SK-N-SH (cell line): ENCODE results near the gene QSER1. TPM values are rescaled to one million over a fixed set of nuclear protein-coding genes. Genes with fewer than 3 reads are reported as not detected.
A peak's percentile ranks its signal among the peaks of the same experiment; 100 is the strongest.

Experiments
- CTCF ChIA-PET: fragments of 300-600, 350-600 bp; formaldehyde crosslinking; extraction: SDS; loops from one replicate; lab custom pipeline; 2021; lab: Yijun Ruan, JAX
- POLR2A ChIA-PET: fragments of 350-600 bp; sonication (Branson Sonifier 250); formaldehyde crosslinking; extraction: SDS; loops from one replicate; lab custom pipeline; 2020; ENCODE audit warnings: antibody characterized with exemption, inconsistent platforms; lab: Yijun Ruan, JAX
- DNase-seq: peaks from one replicate; pipeline ENCODE4 v3.0.0; 2012
- H2AFZ ChIP-seq: fragments of 200-600 bp; sonication (generic); 2 replicates; pipeline ENCODE4 v1.8.1; 2016; ENCODE audit warnings: antibody characterized with exemption, mild to moderate bottlenecking, low read depth
- H3F3A ChIP-seq: fragments of 200-600 bp; sonication (generic); replicated peaks from 2 replicates; pipeline ENCODE3; 2016; ENCODE audit warnings: antibody characterized with exemption, mild to moderate bottlenecking; ENCODE audit not compliant: insufficient read depth
- H3K27ac ChIP-seq, 2 experiments: fragments of 200-500 bp in 1 of 2; fragments of 200-600 bp in 1 of 2; sonication (Bioruptor generic) in 1 of 2; sonication (generic), shearing (Covaris generic) in 1 of 2; 2 replicates each; pipeline versions ENCODE4 v1.5.1 to v1.6.1; 2014 to 2016; ENCODE audit warnings: low read depth in 2 of 2, inconsistent platforms in 1 of 2, low read length in 1 of 2, mild to moderate bottlenecking in 1 of 2, mixed read lengths in 1 of 2
- H3K27me3 ChIP-seq: fragments of 200-600 bp; sonication (generic), shearing (Covaris generic); 2 replicates; pipeline ENCODE4 v1.6.1; 2016; ENCODE audit warnings: mixed run types; ENCODE audit not compliant: insufficient read depth
- H3K36me3 ChIP-seq, 2 experiments: fragments of 200-500 bp in 1 of 2; fragments of 200-600 bp in 1 of 2; sonication (Bioruptor generic) in 1 of 2; sonication (generic) in 1 of 2; replicated peaks in 1 of 2; 2 replicates each; pipeline versions ENCODE3 to v1.5.1; 2014 to 2016; ENCODE audit warnings: low read length in 1 of 2, mild to moderate bottlenecking in 1 of 2; ENCODE audit not compliant: insufficient read depth in 2 of 2, control insufficient read depth in 1 of 2
- H3K4me1 ChIP-seq, 2 experiments: fragments of 200-500 bp in 1 of 2; fragments of 200-600 bp in 1 of 2; sonication (Bioruptor generic) in 1 of 2; sonication (generic), shearing (Covaris generic) in 1 of 2; 2 replicates each; pipeline versions ENCODE4 v1.5.1 to v1.6.1; 2014 to 2016; ENCODE audit warnings: low read depth in 1 of 2, low read length in 1 of 2, mixed run types in 1 of 2; ENCODE audit not compliant: insufficient read depth in 2 of 2, control insufficient read depth in 1 of 2
- H3K4me2 ChIP-seq: fragments of 200-600 bp; sonication (generic), shearing (Covaris generic); 2 replicates; pipeline ENCODE4 v1.6.1; 2017; ENCODE audit warnings: mixed run types
- H3K4me3 ChIP-seq, 2 experiments: fragments of 200-500 bp in 1 of 2; fragments of 200-600 bp in 1 of 2; sonication (Bioruptor generic) in 1 of 2; sonication (generic), shearing (Covaris generic) in 1 of 2; 2 replicates each; pipeline versions ENCODE4 v1.5.1 to v1.8.1; 2014 to 2016; ENCODE audit warnings: low read depth in 2 of 2, inconsistent platforms in 1 of 2, low read length in 1 of 2, mild to moderate bottlenecking in 1 of 2, mixed read lengths in 1 of 2, moderate library complexity in 1 of 2
- H3K79me2 ChIP-seq: fragments of 200-600 bp; sonication (generic); 2 replicates; pipeline ENCODE4 v1.8.1; 2017; ENCODE audit warnings: mild to moderate bottlenecking; ENCODE audit not compliant: insufficient read depth
- H3K9ac ChIP-seq: fragments of 200-600 bp; sonication (generic); 2 replicates; pipeline ENCODE4 v1.6.1; 2017; ENCODE audit warnings: mixed run types
- H3K9me2 ChIP-seq: fragments of 200-600 bp; sonication (generic); 2 replicates; pipeline ENCODE4 v1.6.1; 2017; ENCODE audit warnings: mixed run types
- H3K9me3 ChIP-seq: fragments of 200-600 bp; sonication (generic); 2 replicates; pipeline ENCODE4 v1.6.1; 2017; ENCODE audit warnings: mixed run types, mild to moderate bottlenecking, moderate library complexity
- H4K20me1 ChIP-seq: fragments of 200-600 bp; sonication (generic); 2 replicates; pipeline ENCODE4 v1.6.1; 2017; ENCODE audit warnings: mild to moderate bottlenecking, mixed run types; ENCODE audit not compliant: insufficient read depth
- CTCF ChIP-seq: fragments of 200-600 bp; sonication (generic); IDR thresholded peaks from 2 replicates; pipeline ENCODE4 v1.6.1; 2017; ENCODE audit warnings: antibody characterized with exemption, mild to moderate bottlenecking, moderate library complexity
- ELF1 ChIP-seq: IDR thresholded peaks from 2 replicates; pipeline ENCODE4 v1.4.0; 2012
- EP300 ChIP-seq, 2 experiments: IDR thresholded peaks; 2 replicates each; pipeline versions ENCODE4 v1.4.0 to v1.6.1; 2012; ENCODE audit warnings: borderline replicate concordance in 1 of 2, low read depth in 1 of 2, low read length in 1 of 2
- EZH2phosphoT487 ChIP-seq: fragments of 200-600 bp; sonication (generic); IDR thresholded peaks from 2 replicates; pipeline ENCODE4 v1.6.1; 2017; ENCODE audit warnings: low read depth, mixed run types, mild to moderate bottlenecking, antibody characterized with exemption, moderate library complexity, borderline replicate concordance
- FOSL2 ChIP-seq: IDR thresholded peaks from 2 replicates; pipeline ENCODE4 v1.4.0; 2012; ENCODE audit warnings: low read depth, mild to moderate bottlenecking, moderate library complexity, borderline replicate concordance
- FOXM1 ChIP-seq: IDR thresholded peaks from 2 replicates; pipeline ENCODE4 v1.4.0; 2012; ENCODE audit warnings: low read depth, mild to moderate bottlenecking
- GABPA ChIP-seq: IDR thresholded peaks from 2 replicates; pipeline ENCODE4 v1.4.0; 2012; ENCODE audit warnings: low read depth, mild to moderate bottlenecking
- IRF3 ChIP-seq: fragments of 150-350 bp; IDR thresholded peaks from 2 replicates; pipeline ENCODE4 v1.6.1; 2016; ENCODE audit warnings: mild to moderate bottlenecking, low read depth, low read length
- MAX ChIP-seq: IDR thresholded peaks from 2 replicates; pipeline ENCODE4 v1.4.0; 2012; ENCODE audit warnings: low read depth
- MXI1 ChIP-seq: IDR thresholded peaks from 2 replicates; pipeline ENCODE4 v1.6.1; 2012; ENCODE audit warnings: mild to moderate bottlenecking, low read depth, low read length, improper control_type of control experiment
- NFIC ChIP-seq: IDR thresholded peaks from 2 replicates; pipeline ENCODE4 v1.4.0; 2012; ENCODE audit warnings: borderline replicate concordance
- NRF1 ChIP-seq: IDR thresholded peaks from 2 replicates; pipeline ENCODE4 v1.6.1; 2012; ENCODE audit warnings: low read depth, mild to moderate bottlenecking, low read length
- RCOR1 ChIP-seq: fragments of 150-350 bp; IDR thresholded peaks from 2 replicates; pipeline ENCODE4 v1.6.1; 2017; ENCODE audit warnings: antibody characterized with exemption, low read length
- RFX5 ChIP-seq: IDR thresholded peaks from 2 replicates; pipeline ENCODE4 v1.6.1; 2012; ENCODE audit warnings: mild to moderate bottlenecking, improper control_type of control experiment, low read length
- RXRA ChIP-seq: IDR thresholded peaks from 2 replicates; pipeline ENCODE4 v1.4.0; 2012; ENCODE audit warnings: low read depth, mild to moderate bottlenecking, borderline replicate concordance
- SIN3A ChIP-seq: IDR thresholded peaks from 2 replicates; pipeline ENCODE4 v1.6.1; 2012; ENCODE audit warnings: low read depth, mild to moderate bottlenecking, low read length, moderate library complexity, borderline replicate concordance
- SMC3 ChIP-seq: IDR thresholded peaks from 2 replicates; pipeline ENCODE4 v1.6.1; 2012; ENCODE audit warnings: low read depth, low read length, improper control_type of control experiment
- USF1 ChIP-seq: IDR thresholded peaks from 2 replicates; pipeline ENCODE4 v1.4.0; 2012; ENCODE audit warnings: low read depth, borderline replicate concordance
- USF2 ChIP-seq: fragments of 150-350 bp; IDR thresholded peaks from 2 replicates; pipeline ENCODE4 v1.6.1; 2017; ENCODE audit warnings: antibody characterized with exemption, low read length, low read depth, borderline replicate concordance
- YY1 ChIP-seq: IDR thresholded peaks from 2 replicates; pipeline ENCODE4 v1.4.0; 2012; ENCODE audit warnings: low read depth, mild to moderate bottlenecking
- WGBS: methylation state at CpG from one replicate; pipeline ENCODE4 v1.1.6; 2017; ENCODE audit warnings: low lambda C conversion rate; 5-methylcytosine and 5-hydroxymethylcytosine counted together
- polyA plus RNA-seq, 3 experiments: library from polyadenylated mRNA; depleted of rRNA; stranded (reverse); fragments of >200 nt; gene quantifications; 2 replicates each; pipeline ENCODE4 v1.2.3, GENCODE V29; 2012

Gene QSER1
- polyA plus RNA-seq, 1 of the 3 experiments (the other 2 are of a cell fraction), result 4.2 TPM

DNA sequence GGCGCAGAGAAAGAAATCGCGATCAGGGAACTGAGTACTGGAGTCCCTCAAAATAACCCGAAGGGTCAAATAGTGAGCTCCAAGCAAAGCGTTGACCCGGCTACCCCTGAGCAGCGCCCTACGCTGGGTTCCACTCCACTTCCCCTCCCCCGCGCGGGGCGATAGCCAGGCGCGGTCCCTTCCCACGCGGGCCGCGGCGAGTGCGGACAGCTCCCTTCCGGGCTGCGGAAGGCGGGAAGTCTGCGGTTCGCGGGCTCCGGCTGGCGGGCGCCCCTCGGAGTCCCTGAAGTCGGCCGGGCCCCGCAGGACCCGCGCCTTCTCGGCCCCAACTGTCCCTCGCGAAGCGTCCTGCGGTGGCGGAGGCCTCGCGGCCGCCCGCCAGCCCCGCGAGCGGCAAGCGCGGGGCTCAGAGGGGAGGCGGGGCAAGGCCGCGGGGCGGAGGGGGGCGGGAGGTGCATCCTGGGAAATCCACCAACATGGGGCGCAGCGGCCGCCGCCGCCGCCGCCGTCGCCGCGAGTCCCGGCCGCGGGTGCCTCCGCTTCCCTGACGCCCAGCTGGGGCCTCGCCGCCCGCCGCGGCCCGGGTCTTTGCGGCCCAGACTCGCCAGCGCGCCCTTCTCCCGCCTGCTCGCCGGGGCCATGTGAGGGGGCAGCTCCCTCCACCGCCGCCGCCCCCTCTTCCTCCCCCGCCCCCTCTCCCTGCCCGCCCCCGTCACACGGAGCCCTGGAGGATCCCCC lies at the start of gene QSER1 (continued):
- TF ChIP-seq USF1 (no peak), MXI1 (peak; percentile 66), SIN3A (no peak), ELF1 (peak; percentile 50; the same call in 1 of the 2 replicates), NFIC (no peak), IRF3 (no peak), RXRA (no peak), EP300 (IDR thresholded peaks at IDR 0.05; ENCODE audit: borderline replicate concordance in 1 of 2, low read depth in 1 of 2, low read length in 1 of 2) (no peak), RCOR1 (no peak), GABPA (0 out of 2 replicates have a peak, but pooled peaks have one; percentile 39), FOXM1 (no peak)

- Histone ChIP-seq H3K9ac (no peak overlapping the region), H2AFZ (no peak overlapping the region), H3K27ac (no peak overlapping the region), H4K20me1 (no peaks in the 10 kb centered on the region), H3F3A (no peaks in the 10 kb centered on the region), H3K36me3 (no peaks in the 10 kb centered on the region), H3K79me2 (no peaks in the 10 kb centered on the region), H3K4me2 (no peak overlapping the region), H3K27me3 (no peaks in the 10 kb centered on the region), H3K9me3 (no peaks in the 10 kb centered on the region), H3K4me1 (no peaks in the 10 kb centered on the region), H3K4me3 (no peak overlapping the region), H3K9me2 (no peaks in the 10 kb centered on the region)
- CTCF ChIA-PET, result no interaction called here
- POLR2A ChIA-PET, result no interaction called here
- no peak for TF ChIP-seq SMC3
- TF ChIP-seq NRF1, result no peak
- TF ChIP-seq EZH2phosphoT487, result no peak
- TF ChIP-seq MAX, result no peak
- no peak for TF ChIP-seq YY1
- TF ChIP-seq USF2, result no peak
- TF ChIP-seq RFX5, result no peak
- TF ChIP-seq CTCF, result no peak
- TF ChIP-seq RCOR1, result no peak
- TF ChIP-seq FOSL2, result no peak
- TF ChIP-seq EP300 (IDR thresholded peaks at IDR 0.05; ENCODE audit: borderline replicate concordance in 1 of 2, low read depth in 1 of 2, low read length in 1 of 2), result no peak
- DNase-seq, result no peak
- WGBS, result 34% methylated on average over 3 of the region's 3 CpGs
These were observed 49.1 kb upstream of the QSER1 start for GRCh38 chr11:32843544-32843943.
